K562 (cell line): ENCODE measurements around the gene CPED1. TPM values are rescaled to one million over a fixed set of nuclear protein-coding genes. Genes with fewer than 3 reads are reported as not detected.
A peak's percentile ranks its signal among the peaks of the same experiment; 100 is the strongest.

Experiments used
- ASH1L ChIP-seq: fragments of 450-650 bp; IDR thresholded peaks from 2 replicates; pipeline ENCODE4 v1.6.1; 2018; ENCODE audit warnings: borderline replicate concordance, mild to moderate bottlenecking, low read depth; ENCODE audit not compliant: partially characterized antibody
- BCL6 ChIP-seq: fragments of 250-450 bp; sonication (Bioruptor Pico); IDR thresholded peaks from 2 replicates; pipeline ENCODE4 v1.4.0; 2020
- CHD2 ChIP-seq: IDR thresholded peaks from 2 replicates; pipeline ENCODE4 v1.6.1; 2011; ENCODE audit warnings: low read depth, low read length
- ERF ChIP-seq: fragments of 450-650 bp; formaldehyde crosslinking; IDR thresholded peaks from 2 replicates; pipeline ENCODE4 v1.4.0; 2020; ENCODE audit warnings: mild to moderate bottlenecking, mixed read lengths
- NFYB ChIP-seq: IDR thresholded peaks from 2 replicates; pipeline ENCODE4 v1.6.1; 2011; ENCODE audit warnings: mild to moderate bottlenecking, moderate library complexity; ENCODE audit not compliant: insufficient read length; ENCODE audit errors: extremely low read depth
- PHF20 ChIP-seq: fragments of 450-650 bp; IDR thresholded peaks from 2 replicates; pipeline ENCODE4 v1.6.1; 2018; ENCODE audit not compliant: partially characterized antibody
- RAD21 ChIP-seq, 2 experiments: fragments of 250-450 bp in 1 of 2; fragments of 450-650 bp in 1 of 2; sonication (Bioruptor Pico) in 1 of 2; formaldehyde crosslinking in 1 of 2; IDR thresholded peaks in 1 of 2; conservative IDR thresholded peaks in 1 of 2; 2 replicates each; pipeline versions ENCODE4 v1.4.0 to v1.8.0; 2020 to 2022; ENCODE audit warnings: mild to moderate bottlenecking in 2 of 2, moderate library complexity in 1 of 2
- ZNF134 ChIP-seq: fragments of 250-450 bp; sonication (Bioruptor Pico); conservative IDR thresholded peaks from 2 replicates; pipeline ENCODE4 v1.4.0; 2020
- ZNF551 ChIP-seq: fragments of 250-450 bp; sonication (Bioruptor Pico); IDR thresholded peaks from 2 replicates; pipeline ENCODE4 v1.5.0; 2021; ENCODE audit warnings: mild to moderate bottlenecking, moderate library complexity
- polyA plus RNA-seq, 8 experiments: library from polyadenylated mRNA; depleted of rRNA in 4 of 8; stranded (reverse) in 5 of 8; unstranded in 3 of 8; fragments of >200 nt; fragmentation: Nextera tagmentation in 2 of 8; fragmentation: Illumina TruSeq in 1 of 8; extraction: Ambion mirVana in 2 of 8; extraction: Trizol in 1 of 8; gene quantifications; 2 replicates each; pipeline versions ENCODE4 v1.2.1 to v1.2.3, GENCODE V29; 2011 to 2014; ENCODE audit warnings: inconsistent platforms in 1 of 8, missing spikeins in 1 of 8
- total RNA-seq, 7 experiments: library from RNA; depleted of rRNA in 6 of 7; stranded (reverse); fragments of >200 nt in 6 of 7; fragmentation: Illumina TruSeq in 2 of 7; extraction: Trizol in 2 of 7; gene quantifications; 2 replicates each; pipeline versions ENCODE4 v1.2.1 to v1.2.3, GENCODE V29; 2011 to 2021; ENCODE audit warnings: low replicate concordance in 1 of 7
- TF ChIP-seq, protein P1 (sequence below): fragments of 250-450 bp; sonication (Bioruptor Pico); IDR thresholded peaks from 2 replicates; pipeline ENCODE4 v1.8.0; 2021; ENCODE audit warnings: borderline replicate concordance, mild to moderate bottlenecking, moderate library complexity; ENCODE audit not compliant: poor library complexity, severe bottlenecking
- TF ChIP-seq, protein P2 (sequence below), 2 experiments: fragments of 450-650 bp; formaldehyde crosslinking in 1 of 2; IDR thresholded peaks; 2 replicates each; pipeline versions ENCODE4 v1.4.0 to v1.6.1; 2014 to 2020; ENCODE audit warnings: mild to moderate bottlenecking in 2 of 2, borderline replicate concordance in 1 of 2, low read depth in 1 of 2
- TF ChIP-seq, protein P3 (sequence below), 2 experiments: IDR thresholded peaks in 1 of 2; conservative IDR thresholded peaks in 1 of 2; 2 replicates each; pipeline ENCODE4 v1.6.1; 2016; ENCODE audit warnings: low read depth in 2 of 2, mild to moderate bottlenecking in 1 of 2, missing compliant biosample characterization in 1 of 2, missing genetic modification characterization in 1 of 2, moderate library complexity in 1 of 2
- TF ChIP-seq, protein P4 (sequence below): IDR thresholded peaks from 2 replicates; pipeline ENCODE4 v1.6.1; 2016; ENCODE audit warnings: missing genetic modification characterization, missing compliant biosample characterization

The CPED1 gene
- total and polyA plus RNA-seq, 9 of the 15 experiments (the other 6 are each of a cell fraction or from before 2014, with no cell fraction given) = 195 to 393 (median 290) TPM

DNA sequence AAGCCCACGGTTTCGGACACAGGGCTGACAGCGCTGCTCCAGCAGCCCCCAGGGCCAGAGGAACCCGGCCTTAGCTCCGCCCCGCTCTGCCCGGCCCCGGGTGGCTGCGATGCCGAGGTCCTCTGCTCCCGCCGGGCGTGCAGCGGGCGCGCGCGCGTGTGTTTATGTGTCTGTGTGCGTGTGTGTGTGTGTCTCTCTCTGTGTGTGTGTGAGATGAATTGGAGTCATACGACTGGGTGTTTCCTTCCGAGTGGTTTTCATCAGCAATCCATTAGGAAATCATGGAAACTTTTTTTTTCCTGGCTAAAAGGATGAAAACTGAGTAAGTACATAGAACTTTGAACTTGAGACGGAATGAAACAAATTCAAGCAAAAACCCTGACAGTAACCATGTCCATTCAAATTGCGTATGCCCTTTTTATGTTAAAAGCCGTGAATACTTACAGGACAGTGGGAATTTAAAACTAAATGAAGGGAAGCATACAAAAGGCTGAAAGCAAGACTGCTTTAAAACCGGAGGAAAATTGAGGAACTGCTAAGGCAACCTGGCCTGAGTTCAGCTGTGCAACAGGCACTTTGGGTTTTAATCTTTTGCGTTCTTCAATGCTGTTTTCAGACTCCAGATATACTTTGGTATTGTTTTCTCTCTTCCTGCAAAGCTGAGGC is at the start of gene CPED1 (continued):
- TF ChIP-seq, protein P1, sequence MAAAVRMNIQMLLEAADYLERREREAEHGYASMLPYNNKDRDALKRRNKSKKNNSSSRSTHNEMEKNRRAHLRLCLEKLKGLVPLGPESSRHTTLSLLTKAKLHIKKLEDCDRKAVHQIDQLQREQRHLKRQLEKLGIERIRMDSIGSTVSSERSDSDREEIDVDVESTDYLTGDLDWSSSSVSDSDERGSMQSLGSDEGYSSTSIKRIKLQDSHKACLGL (CRISPR knock-in tag) = peak; percentile 1
- no peak for TF ChIP-seq NFYB
- TF ChIP-seq, protein P2, sequence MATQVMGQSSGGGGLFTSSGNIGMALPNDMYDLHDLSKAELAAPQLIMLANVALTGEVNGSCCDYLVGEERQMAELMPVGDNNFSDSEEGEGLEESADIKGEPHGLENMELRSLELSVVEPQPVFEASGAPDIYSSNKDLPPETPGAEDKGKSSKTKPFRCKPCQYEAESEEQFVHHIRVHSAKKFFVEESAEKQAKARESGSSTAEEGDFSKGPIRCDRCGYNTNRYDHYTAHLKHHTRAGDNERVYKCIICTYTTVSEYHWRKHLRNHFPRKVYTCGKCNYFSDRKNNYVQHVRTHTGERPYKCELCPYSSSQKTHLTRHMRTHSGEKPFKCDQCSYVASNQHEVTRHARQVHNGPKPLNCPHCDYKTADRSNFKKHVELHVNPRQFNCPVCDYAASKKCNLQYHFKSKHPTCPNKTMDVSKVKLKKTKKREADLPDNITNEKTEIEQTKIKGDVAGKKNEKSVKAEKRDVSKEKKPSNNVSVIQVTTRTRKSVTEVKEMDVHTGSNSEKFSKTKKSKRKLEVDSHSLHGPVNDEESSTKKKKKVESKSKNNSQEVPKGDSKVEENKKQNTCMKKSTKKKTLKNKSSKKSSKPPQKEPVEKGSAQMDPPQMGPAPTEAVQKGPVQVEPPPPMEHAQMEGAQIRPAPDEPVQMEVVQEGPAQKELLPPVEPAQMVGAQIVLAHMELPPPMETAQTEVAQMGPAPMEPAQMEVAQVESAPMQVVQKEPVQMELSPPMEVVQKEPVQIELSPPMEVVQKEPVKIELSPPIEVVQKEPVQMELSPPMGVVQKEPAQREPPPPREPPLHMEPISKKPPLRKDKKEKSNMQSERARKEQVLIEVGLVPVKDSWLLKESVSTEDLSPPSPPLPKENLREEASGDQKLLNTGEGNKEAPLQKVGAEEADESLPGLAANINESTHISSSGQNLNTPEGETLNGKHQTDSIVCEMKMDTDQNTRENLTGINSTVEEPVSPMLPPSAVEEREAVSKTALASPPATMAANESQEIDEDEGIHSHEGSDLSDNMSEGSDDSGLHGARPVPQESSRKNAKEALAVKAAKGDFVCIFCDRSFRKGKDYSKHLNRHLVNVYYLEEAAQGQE (IDR thresholded peaks at IDR 0.05; ENCODE audit: borderline replicate concordance) = peak; percentile 53
- TF ChIP-seq, protein P2 (CRISPR knock-in tag; IDR thresholded peaks at IDR 0.05; ENCODE audit: low read depth) = no peak
- no peak for TF ChIP-seq CHD2
- TF ChIP-seq RAD21 (CRISPR knock-in tag; conservative IDR thresholded peaks at IDR 0.05 in 1 of 2, IDR thresholded peaks at IDR 0.05 in 1 of 2) = peak in 1 of 2 experiments; percentile 26
- TF ChIP-seq, protein P3, sequence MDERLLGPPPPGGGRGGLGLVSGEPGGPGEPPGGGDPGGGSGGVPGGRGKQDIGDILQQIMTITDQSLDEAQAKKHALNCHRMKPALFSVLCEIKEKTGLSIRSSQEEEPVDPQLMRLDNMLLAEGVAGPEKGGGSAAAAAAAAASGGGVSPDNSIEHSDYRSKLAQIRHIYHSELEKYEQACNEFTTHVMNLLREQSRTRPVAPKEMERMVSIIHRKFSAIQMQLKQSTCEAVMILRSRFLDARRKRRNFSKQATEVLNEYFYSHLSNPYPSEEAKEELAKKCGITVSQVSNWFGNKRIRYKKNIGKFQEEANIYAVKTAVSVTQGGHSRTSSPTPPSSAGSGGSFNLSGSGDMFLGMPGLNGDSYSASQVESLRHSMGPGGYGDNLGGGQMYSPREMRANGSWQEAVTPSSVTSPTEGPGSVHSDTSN (CRISPR knock-in tag; IDR thresholded peaks at IDR 0.05; ENCODE audit: low read depth) = no peak
- TF ChIP-seq, protein P3 (tag; conservative IDR thresholded peaks at IDR 0.05; ENCODE audit: low read depth) = 0 out of 2 replicates have a peak, but pooled peaks have one; percentile 10
- TF ChIP-seq, protein P4, sequence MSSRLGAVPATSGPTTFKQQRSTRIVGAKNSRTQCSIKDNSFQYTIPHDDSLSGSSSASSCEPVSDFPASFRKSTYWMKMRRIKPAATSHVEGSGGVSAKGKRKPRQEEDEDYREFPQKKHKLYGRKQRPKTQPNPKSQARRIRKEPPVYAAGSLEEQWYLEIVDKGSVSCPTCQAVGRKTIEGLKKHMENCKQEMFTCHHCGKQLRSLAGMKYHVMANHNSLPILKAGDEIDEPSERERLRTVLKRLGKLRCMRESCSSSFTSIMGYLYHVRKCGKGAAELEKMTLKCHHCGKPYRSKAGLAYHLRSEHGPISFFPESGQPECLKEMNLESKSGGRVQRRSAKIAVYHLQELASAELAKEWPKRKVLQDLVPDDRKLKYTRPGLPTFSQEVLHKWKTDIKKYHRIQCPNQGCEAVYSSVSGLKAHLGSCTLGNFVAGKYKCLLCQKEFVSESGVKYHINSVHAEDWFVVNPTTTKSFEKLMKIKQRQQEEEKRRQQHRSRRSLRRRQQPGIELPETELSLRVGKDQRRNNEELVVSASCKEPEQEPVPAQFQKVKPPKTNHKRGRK (tag) = no peak
- no peak for TF ChIP-seq ZNF551 (CRISPR knock-in tag)
- TF ChIP-seq ERF (CRISPR knock-in tag) = no peak
- no peak for TF ChIP-seq PHF20
- TF ChIP-seq BCL6 (CRISPR knock-in tag) = no peak
- no peak for TF ChIP-seq ASH1L
- no peak for TF ChIP-seq ZNF134 (CRISPR knock-in tag)
